Measurements from ENCODE around the gene IL4R. TPM values are rescaled to one million over a fixed set of nuclear protein-coding genes. Genes with fewer than 3 reads are reported as not detected.
A peak's percentile ranks its signal among the peaks of the same experiment; 100 is the strongest.

IL4R gene
- total and polyA plus RNA-seq, 10 of the 15 experiments (the other 5 are each of a cell fraction or from before 2014, with no cell fraction given): 2.6 to 70.4 (median 36.6) TPM

DNA sequence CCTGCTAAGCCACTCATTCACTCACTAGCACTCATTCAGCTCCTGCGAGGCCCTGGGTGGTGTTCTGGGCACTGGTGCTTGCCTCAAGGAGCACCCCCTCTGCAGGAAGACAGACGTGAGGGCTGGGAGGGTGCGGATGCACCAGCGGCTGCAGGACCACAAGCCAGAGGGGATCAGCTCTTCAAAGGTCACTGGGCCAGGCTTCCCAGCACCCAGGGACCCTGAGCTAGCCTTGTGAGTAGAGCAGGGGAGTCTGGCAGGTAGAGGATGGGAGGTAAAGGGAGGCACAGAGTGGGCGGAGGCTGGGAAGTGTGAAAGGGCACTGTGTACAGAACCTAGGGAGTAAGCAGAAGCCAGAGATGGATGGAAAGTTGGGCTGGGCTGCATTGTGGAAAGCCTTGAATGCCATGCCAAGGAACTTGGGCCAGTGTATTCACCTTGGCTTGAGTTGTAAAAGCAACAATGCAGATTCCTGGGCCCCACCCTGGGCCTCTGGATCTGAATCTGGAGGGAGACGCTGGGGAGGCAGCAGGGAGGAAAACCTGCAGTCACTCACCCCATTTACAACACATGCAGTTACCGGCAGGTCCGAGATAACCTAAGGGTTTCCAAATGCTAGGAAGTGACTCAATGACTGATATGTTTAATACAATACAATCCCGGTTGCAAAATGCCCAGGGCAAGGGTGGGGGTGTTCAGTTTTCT lies 1.7 kb downstream of the IL4R start (continued):
- no peak for TF ChIP-seq RBBP5 (conservative IDR thresholded peaks at IDR 0.05)
- TF ChIP-seq NFXL1 (IDR thresholded peaks at IDR 0.05; ENCODE audit: borderline replicate concordance): no peak
- TF ChIP-seq ZNF24 (IDR thresholded peaks at IDR 0.05): peak; percentile 66
- peak; percentile 32; the same call in 1 of the 2 replicates for TF ChIP-seq IKZF1 (conservative IDR thresholded peaks at IDR 0.05)

DNA sequence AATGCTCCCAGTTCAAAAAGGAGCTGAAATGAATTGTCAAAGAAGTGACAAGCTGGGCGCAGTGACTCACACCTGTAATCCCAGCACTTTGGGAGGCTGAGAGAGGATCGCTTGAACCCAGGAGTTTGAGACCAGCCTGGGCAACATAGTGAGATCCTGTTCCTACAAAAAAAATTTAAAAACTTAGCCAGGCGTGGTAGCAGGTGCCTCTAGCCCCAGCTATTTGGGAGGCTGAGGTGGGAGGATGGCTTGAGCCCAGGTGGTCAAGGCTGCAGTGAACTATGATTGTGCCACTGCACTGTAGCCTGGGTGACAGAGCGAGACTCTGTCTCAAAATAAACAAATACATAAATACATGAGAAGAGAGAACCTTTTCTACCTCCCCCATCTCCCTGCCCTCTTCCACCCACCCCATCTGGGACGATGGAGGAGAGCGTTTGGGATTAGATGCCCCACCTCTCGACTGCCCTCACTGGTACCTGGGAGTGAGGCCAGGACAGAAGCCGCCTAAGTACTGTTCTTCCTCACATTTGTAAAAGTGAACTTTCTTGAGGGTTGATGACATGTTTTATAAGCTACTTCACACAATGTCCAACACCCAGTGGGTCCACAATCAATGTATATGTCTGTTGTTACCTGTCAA lies 2.4 kb downstream of the IL4R start:
- Histone ChIP-seq H3K9me3 (replicated peaks; ENCODE audit: control insufficient read depth, insufficient read depth, low read length) (no peaks in the 10 kb centered on the region), H3K4me3 (peak overlapping the region; percentile 80; the same call in 1 of the 2 replicates), H2AFZ (ENCODE audit: control insufficient read depth, low read depth, low read length) (no peak overlapping the region), H3K9ac (ENCODE audit: control insufficient read depth, insufficient read depth, low read length) (no peak overlapping the region; the same call in 1 of the 2 replicates), H3K4me1 (ENCODE audit: control insufficient read depth, insufficient read depth, low read length) (peaks cover 30% of the 10 kb centered on the region), H3K27me3 (replicated peaks in 1 of 2; ENCODE audit: control insufficient read depth in 2 of 2, insufficient read depth in 2 of 2, low read length in 1 of 2) (0 out of 4 replicates have a peak, but pooled peaks cover 0 to 2% of the 10 kb centered on the region in 2 experiments), H3K27ac (ENCODE audit: control insufficient read depth, insufficient read depth) (no peak overlapping the region), H3K4me2 (ENCODE audit: control insufficient read depth, insufficient read depth) (peak overlapping the region; percentile 52), H3K36me3 (ENCODE audit: control insufficient read depth in 2 of 2, insufficient read depth in 2 of 2, low read length in 1 of 2) (no peaks in the 10 kb centered on the region), H3K79me2 (ENCODE audit: control insufficient read depth, insufficient read depth, low read length) (peaks cover 65% of the 10 kb centered on the region), H4K20me1 (ENCODE audit: control insufficient read depth, insufficient read depth) (peaks cover 5% of the 10 kb centered on the region; the same call in 1 of the 2 replicates)
- BruUV-seq (replicated peaks): no TSS peak
- ChIA-PET POLR2A (interaction anchor here (0.5 to 2.6 kb wide), 10 partner anchors 32 to 124 kb away, joined by 3 to 15 read pairs (median 4); no protein-coding TSS in a partner anchor), RAD21 (ENCODE audit: unreplicated experiment) (interaction anchor here (0.5 to 8.3 kb wide), 11 partner anchors 11 to 91 kb away, joined by 3 to 93 read pairs (median 5); no protein-coding TSS in a partner anchor), SMC1A (ENCODE audit: uncharacterized antibody, unreplicated experiment) (interaction anchor here (0.7 to 9.6 kb wide), 13 partner anchors 32 to 116 kb away, joined by 3 to 88 read pairs (median 5); no protein-coding TSS in a partner anchor), CTCF (interaction anchor here (0.7 to 9.0 kb wide), 16 partner anchors 14 to 144 kb away, joined by 3 to 119 read pairs (median 4); no protein-coding TSS in a partner anchor)
- DNase-seq (ENCODE audit: low read depth, low spot score) (no peak), ATAC-seq (no peak), FAIRE-seq (no peak)
- intact Hi-C loops (cut with micrococcal nuclease; ENCODE audit: unreplicated experiment) (loop anchor here (5.0 kb wide), 2 partner anchors 49 to 51 kb away; partner anchors contain the start of gene NSMCE1), in situ Hi-C loops (cut with MboI) (loop anchor here (5.0 kb wide), 1 partner anchor 79 kb away; no protein-coding TSS in a partner anchor)
- WGBS (ENCODE audit: insufficient coverage, insufficient replicate concordance, low lambda C conversion rate, missing lambda C conversion rate): 73% methylated on average over 8 of the region's 8 CpGs
- TF ChIP-seq, protein P1, sequence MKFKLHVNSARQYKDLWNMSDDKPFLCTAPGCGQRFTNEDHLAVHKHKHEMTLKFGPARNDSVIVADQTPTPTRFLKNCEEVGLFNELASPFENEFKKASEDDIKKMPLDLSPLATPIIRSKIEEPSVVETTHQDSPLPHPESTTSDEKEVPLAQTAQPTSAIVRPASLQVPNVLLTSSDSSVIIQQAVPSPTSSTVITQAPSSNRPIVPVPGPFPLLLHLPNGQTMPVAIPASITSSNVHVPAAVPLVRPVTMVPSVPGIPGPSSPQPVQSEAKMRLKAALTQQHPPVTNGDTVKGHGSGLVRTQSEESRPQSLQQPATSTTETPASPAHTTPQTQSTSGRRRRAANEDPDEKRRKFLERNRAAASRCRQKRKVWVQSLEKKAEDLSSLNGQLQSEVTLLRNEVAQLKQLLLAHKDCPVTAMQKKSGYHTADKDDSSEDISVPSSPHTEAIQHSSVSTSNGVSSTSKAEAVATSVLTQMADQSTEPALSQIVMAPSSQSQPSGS (IDR thresholded peaks at IDR 0.05; ENCODE audit: low read length): no peak
- TF ChIP-seq IRF4 (IDR thresholded peaks at IDR 0.05; ENCODE audit: low read depth, low read length): no peak
- no peak for TF ChIP-seq RELA (IDR thresholded peaks at IDR 0.05; ENCODE audit: borderline replicate concordance, partially characterized antibody)
- TF ChIP-seq, protein P2, sequence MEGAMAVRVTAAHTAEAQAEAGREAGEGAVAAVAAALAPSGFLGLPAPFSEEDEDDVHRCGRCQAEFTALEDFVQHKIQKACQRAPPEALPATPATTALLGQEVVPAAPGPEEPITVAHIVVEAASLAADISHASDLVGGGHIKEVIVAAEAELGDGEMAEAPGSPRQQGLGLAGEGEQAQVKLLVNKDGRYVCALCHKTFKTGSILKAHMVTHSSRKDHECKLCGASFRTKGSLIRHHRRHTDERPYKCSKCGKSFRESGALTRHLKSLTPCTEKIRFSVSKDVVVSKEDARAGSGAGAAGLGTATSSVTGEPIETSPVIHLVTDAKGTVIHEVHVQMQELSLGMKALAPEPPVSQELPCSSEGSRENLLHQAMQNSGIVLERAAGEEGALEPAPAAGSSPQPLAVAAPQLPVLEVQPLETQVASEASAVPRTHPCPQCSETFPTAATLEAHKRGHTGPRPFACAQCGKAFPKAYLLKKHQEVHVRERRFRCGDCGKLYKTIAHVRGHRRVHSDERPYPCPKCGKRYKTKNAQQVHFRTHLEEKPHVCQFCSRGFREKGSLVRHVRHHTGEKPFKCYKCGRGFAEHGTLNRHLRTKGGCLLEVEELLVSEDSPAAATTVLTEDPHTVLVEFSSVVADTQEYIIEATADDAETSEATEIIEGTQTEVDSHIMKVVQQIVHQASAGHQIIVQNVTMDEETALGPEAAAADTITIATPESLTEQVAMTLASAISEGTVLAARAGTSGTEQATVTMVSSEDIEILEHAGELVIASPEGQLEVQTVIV (IDR thresholded peaks at IDR 0.05; ENCODE audit: borderline replicate concordance, partially characterized antibody): no peak
- TF ChIP-seq, protein P3, sequence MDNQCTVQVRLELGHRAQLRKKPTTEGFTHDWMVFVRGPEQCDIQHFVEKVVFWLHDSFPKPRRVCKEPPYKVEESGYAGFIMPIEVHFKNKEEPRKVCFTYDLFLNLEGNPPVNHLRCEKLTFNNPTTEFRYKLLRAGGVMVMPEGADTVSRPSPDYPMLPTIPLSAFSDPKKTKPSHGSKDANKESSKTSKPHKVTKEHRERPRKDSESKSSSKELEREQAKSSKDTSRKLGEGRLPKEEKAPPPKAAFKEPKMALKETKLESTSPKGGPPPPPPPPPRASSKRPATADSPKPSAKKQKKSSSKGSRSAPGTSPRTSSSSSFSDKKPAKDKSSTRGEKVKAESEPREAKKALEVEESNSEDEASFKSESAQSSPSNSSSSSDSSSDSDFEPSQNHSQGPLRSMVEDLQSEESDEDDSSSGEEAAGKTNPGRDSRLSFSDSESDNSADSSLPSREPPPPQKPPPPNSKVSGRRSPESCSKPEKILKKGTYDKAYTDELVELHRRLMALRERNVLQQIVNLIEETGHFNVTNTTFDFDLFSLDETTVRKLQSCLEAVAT (IDR thresholded peaks at IDR 0.05): no peak
- no peak for TF ChIP-seq CBX3 (IDR thresholded peaks at IDR 0.05; ENCODE audit: borderline replicate concordance, low read depth)
- no peak for TF ChIP-seq JUNB (IDR thresholded peaks at IDR 0.05)
- no peak for TF ChIP-seq SREBF1 (IDR thresholded peaks at IDR 0.05; ENCODE audit: low read length)
- TF ChIP-seq MYB (IDR thresholded peaks at IDR 0.05; ENCODE audit: borderline replicate concordance, low read depth, low read length): no peak
- TF ChIP-seq HDGF (IDR thresholded peaks at IDR 0.05): no peak
- TF ChIP-seq BRCA1 (IDR thresholded peaks at IDR 0.05; ENCODE audit: low read depth, low read length): no peak
- no peak for TF ChIP-seq SMAD1 (IDR thresholded peaks at IDR 0.05; ENCODE audit: low read depth, partially characterized antibody)
